Measurements from ENCODE around the gene C3orf20. TPM values are rescaled to one million over a fixed set of nuclear protein-coding genes. Genes with fewer than 3 reads are reported as not detected.

C3orf20 gene
- total and polyA plus RNA-seq, 9 of the 15 experiments (the other 6 are each of a cell fraction or from before 2014, with no cell fraction given), result 0.04 TPM; not detected in 8

DNA sequence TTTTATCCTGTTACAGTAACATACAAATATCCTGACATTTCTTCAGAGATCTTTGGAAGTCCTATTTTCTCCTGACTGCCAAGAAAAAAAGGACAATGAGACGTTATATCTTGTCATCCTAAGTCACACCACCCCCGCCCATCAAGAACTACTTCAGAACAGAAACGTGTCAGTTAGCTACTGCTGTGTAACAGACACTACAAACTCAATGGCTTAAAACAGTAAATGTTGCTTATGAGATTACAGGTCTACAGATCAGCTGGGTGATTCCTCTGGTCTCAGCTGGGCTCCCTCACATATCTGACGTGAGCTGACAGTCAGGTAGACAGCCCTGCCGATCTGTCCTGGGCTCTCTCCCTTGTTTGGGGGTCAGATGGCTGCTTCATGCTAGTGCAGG, 43.8 kb upstream of the C3orf20 start:
- POLR2A ChIA-PET, result no interaction called here

More for the DNA sequence above, 43.8 kb upstream of the C3orf20 start:
- Histone ChIP-seq H3K9ac (ENCODE audit: insufficient read depth in 1 of 2, low read depth in 2 of 2, low read length in 2 of 2) (no peak overlapping the region), H3K9me1 (ENCODE audit: control insufficient read depth, insufficient read depth, low read length) (no peaks in the 10 kb centered on the region), H3K27me3 (ENCODE audit: control insufficient read depth in 2 of 2, insufficient read depth in 2 of 2, low read length in 2 of 2) (peaks cover 17 to 49% of the 10 kb centered on the region in 2 experiments; a peak in 4 of 5 replicates), H3K4me2 (ENCODE audit: insufficient read depth, low read length) (no peak overlapping the region), H3K79me2 (ENCODE audit: control insufficient read depth, insufficient read depth, low read length) (no peaks in the 10 kb centered on the region), H3K4me1 (replicated peaks in 1 of 2; ENCODE audit: control insufficient read depth in 2 of 2, insufficient read depth in 2 of 2, low read length in 2 of 2) (peaks cover 3 to 4% of the 10 kb centered on the region in 2 experiments; a peak in 2 of 5 replicates), H3K36me3 (ENCODE audit: control insufficient read depth, insufficient read depth, low read length) (no peaks in the 10 kb centered on the region), H3K27ac (ENCODE audit: extremely low read depth, low read depth, low read length) (no peak overlapping the region), H3K4me3 (no peak overlapping the region), H4K20me1 (replicated peaks; ENCODE audit: control insufficient read depth, insufficient read depth, low read length) (no peaks in the 10 kb centered on the region), H3K9me3 (replicated peaks; ENCODE audit: control insufficient read depth, insufficient read depth, low read depth, low read length) (no peaks in the 10 kb centered on the region), H2AFZ (ENCODE audit: low read depth, low read length) (no peak overlapping the region)
- no TSS peak for BruUV-seq (replicated peaks)
- DNase-seq (ENCODE audit: extremely low read depth in 1 of 4, low spot score in 3 of 4), result no peak
- intact Hi-C loops (cut with micrococcal nuclease) (no loop called here), in situ Hi-C loops (cut with MboI) (no loop called here)
- CTCF ChIA-PET (ENCODE audit: low intra/inter-chr PET ratio), result interaction anchor here (0.7 kb wide), 1 partner anchor 77 kb away, joined by 4 read pairs; no protein-coding TSS in a partner anchor
- no peak for ATAC-seq
- 0% methylated on average over 5 of the region's 5 CpGs for WGBS (ENCODE audit: insufficient coverage, low coverage, missing lambda C conversion rate)
- no peak for FAIRE-seq
- no peak for TF ChIP-seq ZNF274 (IDR thresholded peaks at IDR 0.05; ENCODE audit: borderline replicate concordance, low read depth, low read length)
- TF ChIP-seq, protein P1, sequence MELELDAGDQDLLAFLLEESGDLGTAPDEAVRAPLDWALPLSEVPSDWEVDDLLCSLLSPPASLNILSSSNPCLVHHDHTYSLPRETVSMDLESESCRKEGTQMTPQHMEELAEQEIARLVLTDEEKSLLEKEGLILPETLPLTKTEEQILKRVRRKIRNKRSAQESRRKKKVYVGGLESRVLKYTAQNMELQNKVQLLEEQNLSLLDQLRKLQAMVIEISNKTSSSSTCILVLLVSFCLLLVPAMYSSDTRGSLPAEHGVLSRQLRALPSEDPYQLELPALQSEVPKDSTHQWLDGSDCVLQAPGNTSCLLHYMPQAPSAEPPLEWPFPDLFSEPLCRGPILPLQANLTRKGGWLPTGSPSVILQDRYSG (tag; conservative IDR thresholded peaks at IDR 0.05; ENCODE audit: low read depth), result no peak
- no peak for TF ChIP-seq KDM5B (IDR thresholded peaks at IDR 0.05; ENCODE audit: insufficient replicate concordance, low read depth, low read length)
- TF ChIP-seq, protein P2, sequence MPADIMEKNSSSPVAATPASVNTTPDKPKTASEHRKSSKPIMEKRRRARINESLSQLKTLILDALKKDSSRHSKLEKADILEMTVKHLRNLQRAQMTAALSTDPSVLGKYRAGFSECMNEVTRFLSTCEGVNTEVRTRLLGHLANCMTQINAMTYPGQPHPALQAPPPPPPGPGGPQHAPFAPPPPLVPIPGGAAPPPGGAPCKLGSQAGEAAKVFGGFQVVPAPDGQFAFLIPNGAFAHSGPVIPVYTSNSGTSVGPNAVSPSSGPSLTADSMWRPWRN (IDR thresholded peaks at IDR 0.05; ENCODE audit: low read depth), result no peak
- TF ChIP-seq, protein P3, sequence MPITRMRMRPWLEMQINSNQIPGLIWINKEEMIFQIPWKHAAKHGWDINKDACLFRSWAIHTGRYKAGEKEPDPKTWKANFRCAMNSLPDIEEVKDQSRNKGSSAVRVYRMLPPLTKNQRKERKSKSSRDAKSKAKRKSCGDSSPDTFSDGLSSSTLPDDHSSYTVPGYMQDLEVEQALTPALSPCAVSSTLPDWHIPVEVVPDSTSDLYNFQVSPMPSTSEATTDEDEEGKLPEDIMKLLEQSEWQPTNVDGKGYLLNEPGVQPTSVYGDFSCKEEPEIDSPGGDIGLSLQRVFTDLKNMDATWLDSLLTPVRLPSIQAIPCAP (CRISPR knock-in tag; IDR thresholded peaks at IDR 0.05; ENCODE audit: borderline replicate concordance), result no peak
- TF ChIP-seq POLR2G (IDR thresholded peaks at IDR 0.05; ENCODE audit: low read depth, low read length), result no peak
- TF ChIP-seq ZNF282 (CRISPR knock-in tag; IDR thresholded peaks at IDR 0.05), result no peak
